ENCODE data around the gene RNF150.

The RNF150 gene

DNA sequence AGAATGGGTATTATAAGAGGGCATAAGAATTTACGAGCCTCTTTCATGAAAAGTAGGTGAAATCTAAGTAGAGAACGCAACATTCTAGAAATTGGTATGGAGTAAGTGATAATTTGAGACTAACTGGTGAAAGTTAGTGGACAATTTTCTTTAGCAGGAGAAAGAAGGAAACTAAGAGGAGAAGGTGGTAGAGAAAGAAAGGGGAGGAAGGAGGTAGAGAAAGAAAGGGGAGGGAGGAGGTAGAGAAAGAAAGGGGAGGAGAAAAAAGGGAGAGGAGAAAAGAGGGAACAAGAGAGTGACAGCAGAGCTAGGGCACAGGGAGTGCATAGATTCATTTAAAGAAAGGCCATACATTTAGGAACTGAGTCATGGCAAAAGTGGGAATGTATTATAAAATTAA lies 94.1 kb downstream of the RNF150 start:
- DNase-seq (ENCODE audit: extremely low spot score) = no peak
- POLR2A ChIA-PET = no interaction called here
- CTCF ChIA-PET = no interaction called here

DNA sequence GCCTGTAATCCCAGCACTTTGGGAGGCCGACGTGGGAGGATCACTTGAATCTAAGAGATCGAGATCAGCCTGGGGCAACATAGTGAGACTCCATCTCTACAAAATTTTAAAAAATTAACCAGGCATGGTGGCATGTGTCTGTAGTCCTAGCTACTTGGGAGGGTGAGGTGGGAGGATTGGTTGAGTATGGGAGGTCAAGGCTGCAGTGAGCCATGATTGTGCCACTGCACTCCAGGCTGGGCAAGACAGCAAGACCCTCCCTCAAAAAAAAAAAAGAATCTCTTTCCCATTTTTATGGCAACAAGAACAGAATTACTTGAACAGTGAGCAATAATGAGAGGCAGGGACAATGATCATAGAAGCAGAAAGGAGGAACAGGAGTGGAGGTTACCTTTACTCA lies 94.8 kb downstream of the RNF150 start:
- no peak for DNase-seq (ENCODE audit: extremely low spot score)
- ChIA-PET POLR2A (no interaction called here), CTCF (interaction anchor here (1.4 kb wide), 1 partner anchor 9 kb away, joined by 4 read pairs; no protein-coding TSS in a partner anchor)
- no peak for TF ChIP-seq CTCF (IDR thresholded peaks at IDR 0.05; ENCODE audit: control extremely low read depth, extremely low read depth, low read depth, missing control alignments)

More for the DNA sequence above, 94.1 kb downstream of the RNF150 start:
- no peak for TF ChIP-seq CTCF (IDR thresholded peaks at IDR 0.05; ENCODE audit: control extremely low read depth, extremely low read depth, low read depth, missing control alignments)

GRCh38 chr4:141037446-141037845 lies 95.8 kb downstream of the RNF150 start:
- no peak for DNase-seq (ENCODE audit: extremely low spot score)
- ChIA-PET CTCF (interaction anchor here (1.0 to 1.4 kb wide), 3 partner anchors 9 to 15 kb away, joined by 4 read pairs; no protein-coding TSS in a partner anchor), POLR2A (no interaction called here)
- TF ChIP-seq CTCF (IDR thresholded peaks at IDR 0.05; ENCODE audit: control extremely low read depth, extremely low read depth, low read depth, missing control alignments) = no peak

DNA sequence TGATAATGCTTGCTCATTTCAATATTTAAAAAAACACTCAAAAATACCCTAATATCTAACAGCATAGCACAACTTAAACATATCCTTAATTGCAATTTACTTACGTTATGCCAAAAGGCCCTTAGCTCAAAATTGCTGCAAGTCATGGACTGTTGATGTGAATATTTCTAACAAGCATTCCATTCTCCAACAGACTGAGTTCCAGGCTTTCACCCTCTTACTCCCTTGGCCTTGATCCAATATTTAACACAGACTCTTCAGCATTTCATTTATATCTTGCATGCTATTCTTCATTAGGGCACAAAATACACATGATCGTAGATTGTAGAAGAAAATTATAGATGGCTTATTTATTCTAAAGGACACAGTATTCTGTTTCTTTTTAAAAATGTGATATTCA lies 96.5 kb downstream of the RNF150 start:
- DNase-seq (ENCODE audit: extremely low spot score) = no peak
- CTCF ChIA-PET = interaction anchor here (1.0 to 1.2 kb wide), 2 partner anchors 9 to 14 kb away, joined by 4 read pairs; no protein-coding TSS in a partner anchor
- TF ChIP-seq CTCF (IDR thresholded peaks at IDR 0.05; ENCODE audit: control extremely low read depth, extremely low read depth, low read depth, missing control alignments) = no peak
- POLR2A ChIA-PET = no interaction called here

DNA sequence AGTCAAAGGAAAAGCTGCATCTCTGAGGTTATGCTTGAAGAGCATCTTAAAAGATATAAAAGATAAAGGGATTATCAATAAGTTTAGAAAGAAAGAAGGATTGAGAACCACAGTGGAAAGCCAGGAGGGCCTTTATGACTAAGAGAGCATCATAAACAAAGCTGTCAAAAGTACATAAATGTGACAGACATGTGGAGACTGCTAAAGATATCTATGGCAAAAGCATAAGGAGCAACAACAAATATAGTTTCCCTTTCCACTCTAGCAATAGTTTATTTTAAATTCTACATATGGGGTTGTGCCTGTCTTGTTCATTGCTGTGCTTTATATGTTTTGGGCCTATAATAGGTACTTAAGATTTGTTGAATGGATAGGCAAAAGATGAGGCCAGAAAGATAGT lies 97.3 kb downstream of the RNF150 start:
- ChIA-PET POLR2A (no interaction called here), CTCF (no interaction called here)
- no peak for TF ChIP-seq CTCF (IDR thresholded peaks at IDR 0.05; ENCODE audit: control extremely low read depth, extremely low read depth, low read depth, missing control alignments)
- DNase-seq (ENCODE audit: extremely low spot score) = no peak

DNA sequence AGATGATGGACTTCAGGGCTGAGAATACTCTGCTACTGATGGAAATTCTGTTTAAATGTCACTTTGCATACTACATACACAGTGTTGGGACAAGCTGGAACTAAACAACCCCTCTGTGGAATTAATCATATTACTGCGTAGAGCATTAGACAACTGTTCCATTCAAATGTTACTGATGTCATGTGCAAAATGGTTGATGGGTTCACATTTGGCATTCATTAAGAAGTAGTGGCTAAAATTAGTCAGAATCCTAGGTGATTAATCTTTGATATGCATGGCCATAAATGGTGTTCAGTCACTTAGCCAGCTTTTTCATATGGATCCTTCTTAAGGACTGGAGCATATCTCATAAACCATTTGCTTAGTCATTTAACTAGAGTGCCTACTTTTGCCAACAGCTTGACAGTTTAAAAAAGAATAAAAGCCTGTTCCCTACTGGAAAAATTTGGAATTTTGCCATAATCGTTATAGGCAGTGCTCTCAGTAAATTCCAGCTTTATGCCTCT lies 105.2 kb downstream of the RNF150 start:
- CTCF ChIA-PET = interaction anchor here (2.0 kb wide), 1 partner anchor 9 kb away, joined by 4 read pairs; no protein-coding TSS in a partner anchor
- POLR2A ChIA-PET = no interaction called here
- no peak for TF ChIP-seq CTCF (IDR thresholded peaks at IDR 0.05; ENCODE audit: control extremely low read depth, extremely low read depth, low read depth, missing control alignments)
- no peak for DNase-seq (ENCODE audit: extremely low spot score)

Data from GM10248 (cell line).